Glutamatergic neuron (in vitro differentiated cells): Measurements from ENCODE around the gene ZNF579. TPM values are rescaled to one million over a fixed set of nuclear protein-coding genes. Genes with fewer than 3 reads are reported as not detected.

Experiments used
- DNase-seq: peaks from one replicate; pipeline ENCODE4 v3.0.0; 2022
- H3K27ac Mint-ChIP-seq: one replicate; pipeline ENCODE4 v1.8.0; 2020; ENCODE audit warnings: mild to moderate bottlenecking, mixed read lengths, inconsistent platforms; ENCODE audit not compliant: unreplicated experiment
- H3K27me3 Mint-ChIP-seq: one replicate; pipeline ENCODE4 v1.8.0; 2020; ENCODE audit warnings: mild to moderate bottlenecking, moderate library complexity, mixed read lengths, inconsistent platforms; ENCODE audit not compliant: unreplicated experiment
- H3K36me3 Mint-ChIP-seq: one replicate; pipeline ENCODE4 v1.8.0; 2020; ENCODE audit warnings: mild to moderate bottlenecking, mixed read lengths, inconsistent platforms; ENCODE audit not compliant: unreplicated experiment
- H3K4me1 Mint-ChIP-seq: one replicate; pipeline ENCODE4 v1.8.0; 2020; ENCODE audit warnings: mild to moderate bottlenecking, low read depth, mixed read lengths, inconsistent platforms; ENCODE audit not compliant: unreplicated experiment
- H3K4me3 Mint-ChIP-seq: one replicate; pipeline ENCODE4 v1.8.0; 2020; ENCODE audit warnings: mild to moderate bottlenecking, mixed read lengths, inconsistent platforms; ENCODE audit not compliant: unreplicated experiment
- H3K9me3 Mint-ChIP-seq: one replicate; pipeline ENCODE4 v1.8.0; 2020; ENCODE audit warnings: mild to moderate bottlenecking, moderate library complexity, mixed read lengths, inconsistent platforms; ENCODE audit not compliant: unreplicated experiment
- CTCF ChIP-seq: fragments of 200-600 bp; sonication (generic); IDR thresholded peaks from one replicate; pipeline ENCODE4 v1.5.0; 2021; ENCODE audit not compliant: partially characterized antibody, unreplicated experiment
- total RNA-seq: library from RNA; stranded (reverse); fragmentation: NEBNext Ultra II Directional; extraction: Animal tissue kit (Norgen Biotek cat#: 25700); gene quantifications from one replicate; pipeline ENCODE4 v1.2.1, GENCODE V29; 2021; ENCODE audit not compliant: unreplicated experiment

The ZNF579 gene
- total RNA-seq, 1 donor from 2014 or later = 48.9 TPM

GRCh38 chr19:55543567-55543966 is 37.1 kb downstream of the ZNF579 start:
- Mint-ChIP-seq H3K9me3 (peaks cover 18% of the 10 kb centered on the region), H3K27me3 (peaks cover 5% of the 10 kb centered on the region), H3K4me3 (no peak overlapping the region), H3K36me3 (peaks cover 16% of the 10 kb centered on the region), H3K27ac (no peak overlapping the region), H3K4me1 (peaks cover 20% of the 10 kb centered on the region)
- DNase-seq = no peak
- TF ChIP-seq CTCF = no peak

GRCh38 chr19:55542292-55542855 is 38.3 kb downstream of the ZNF579 start:
- peaks cover 19% of the 10 kb centered on the region for H3K4me1 Mint-ChIP-seq
- no peak overlapping the region for H3K4me3 Mint-ChIP-seq
- TF ChIP-seq CTCF = no peak
- peaks cover 16% of the 10 kb centered on the region for H3K36me3 Mint-ChIP-seq
- no peak for DNase-seq
- H3K27me3 Mint-ChIP-seq = peaks cover 7% of the 10 kb centered on the region
- peaks cover 14% of the 10 kb centered on the region for H3K9me3 Mint-ChIP-seq
- peak overlapping the region; percentile 4 for H3K27ac Mint-ChIP-seq

GRCh38 chr19:55541091-55541490 is 39.6 kb downstream of the ZNF579 start:
- TF ChIP-seq CTCF = no peak
- H3K36me3 Mint-ChIP-seq = peaks cover 16% of the 10 kb centered on the region
- no peak overlapping the region for H3K4me3 Mint-ChIP-seq
- H3K4me1 Mint-ChIP-seq = peaks cover 17% of the 10 kb centered on the region
- H3K9me3 Mint-ChIP-seq = peaks cover 14% of the 10 kb centered on the region
- H3K27me3 Mint-ChIP-seq = peaks cover 7% of the 10 kb centered on the region
- no peak overlapping the region for H3K27ac Mint-ChIP-seq
- DNase-seq = no peak

GRCh38 chr19:55540619-55541018 is 40.0 kb downstream of the ZNF579 start:
- TF ChIP-seq CTCF = no peak
- Mint-ChIP-seq H3K4me3 (no peak overlapping the region), H3K27me3 (peaks cover 5% of the 10 kb centered on the region), H3K4me1 (peaks cover 12% of the 10 kb centered on the region), H3K36me3 (peaks cover 16% of the 10 kb centered on the region), H3K27ac (no peak overlapping the region), H3K9me3 (peaks cover 13% of the 10 kb centered on the region)
- DNase-seq = peak; percentile 52

GRCh38 chr19:55539090-55539984 is 41.3 kb downstream of the ZNF579 start:
- no peak for DNase-seq
- H3K27ac Mint-ChIP-seq = no peak overlapping the region
- H3K4me1 Mint-ChIP-seq = peaks cover 8% of the 10 kb centered on the region
- TF ChIP-seq CTCF = no peak
- peaks cover 16% of the 10 kb centered on the region for H3K36me3 Mint-ChIP-seq
- no peak overlapping the region for H3K4me3 Mint-ChIP-seq
- H3K27me3 Mint-ChIP-seq = peaks cover 4% of the 10 kb centered on the region
- H3K9me3 Mint-ChIP-seq = peaks cover 10% of the 10 kb centered on the region
